Fibroblast of villous mesenchyme (primary cell): ENCODE results near the gene MOAP1. TPM values are rescaled to one million over a fixed set of nuclear protein-coding genes. Genes with fewer than 3 reads are reported as not detected.
A peak's percentile ranks its signal among the peaks of the same experiment; 100 is the strongest.
"Not testable (repeated sequence)": the region's sequence is repeated elsewhere in the genome, so short reads cannot be mapped to it uniquely, and the experiment has no call there.

Experiments used
- DNase-seq: peaks from one replicate; pipeline ENCODE4 v3.0.0-alpha.2; 2010; ENCODE audit warnings: low read depth
- H3K4me3 ChIP-seq: 2 replicates; pipeline ENCODE4 v1.5.1; 2011; ENCODE audit warnings: low read depth, mild to moderate bottlenecking, low read length
- total RNA-seq: library from RNA; depleted of rRNA; stranded (reverse); fragments of >200 nt; gene quantifications from 2 replicates; pipeline ENCODE4 v1.2.3, GENCODE V29; 2012
- TF ChIP-seq, protein P1 (sequence below): IDR thresholded peaks from 2 replicates; pipeline ENCODE4 v1.5.1; 2012; ENCODE audit warnings: low read depth, mild to moderate bottlenecking, low read length; ENCODE audit not compliant: insufficient read depth

MOAP1 gene
- total RNA-seq = 10.0 and 14.7 TPM in 2 replicates

DNA sequence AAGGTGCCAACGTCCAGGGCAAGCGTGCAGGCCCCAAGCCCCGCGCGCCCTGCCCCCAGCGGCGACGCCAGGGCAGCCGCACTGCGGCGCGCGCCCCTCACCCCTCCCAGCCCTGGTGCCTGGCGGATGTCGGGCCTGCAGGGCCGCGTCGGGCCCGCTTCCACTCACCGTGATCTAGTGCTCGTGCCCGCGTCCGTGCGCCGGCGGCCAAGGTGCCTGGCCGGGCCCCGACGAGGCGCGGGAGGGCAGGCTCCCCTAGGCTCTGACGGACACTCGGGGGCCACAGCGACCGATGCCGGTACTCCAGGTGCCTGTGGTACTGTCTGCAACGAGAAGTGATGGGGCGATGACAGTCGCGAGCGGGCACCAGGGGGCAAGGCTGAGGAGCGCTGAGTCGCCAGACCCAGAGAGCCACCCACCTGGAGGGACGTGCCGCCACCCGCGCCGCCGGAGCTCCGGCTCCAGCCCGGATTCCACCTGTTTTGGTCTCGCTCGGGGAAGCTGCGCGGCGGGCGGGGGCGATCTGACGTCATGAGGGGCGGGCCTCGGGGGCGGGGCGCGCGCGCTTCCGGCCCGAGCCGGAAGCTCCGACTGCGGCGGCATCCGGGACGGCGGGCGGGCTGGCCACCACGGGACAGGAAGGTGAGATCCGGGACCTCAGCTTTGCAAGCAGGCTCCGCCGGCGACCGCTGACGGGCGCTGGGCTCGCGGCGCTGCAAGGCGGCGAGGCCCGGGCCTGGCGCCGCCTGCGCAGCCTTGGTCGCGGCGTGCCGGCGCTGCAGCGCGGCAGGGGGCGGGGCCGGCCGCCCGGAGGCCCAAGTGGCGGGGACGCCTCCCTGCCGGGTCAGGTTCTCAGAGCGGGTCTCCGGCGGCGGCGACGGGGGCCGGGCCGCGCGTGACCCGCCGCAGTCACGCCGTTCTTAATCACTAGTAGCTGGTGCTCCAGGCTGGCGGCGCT is at the start of gene MOAP1, which contains the start of gene LYSET:
TSS of gene MOAP1 (minus strand) at position 507 of the 958 bp plus-strand sequence. CDS start 655 bp downstream, outside the sequence.
TSS of gene LYSET (plus strand) at position 927 of the 958 bp plus-strand sequence. CDS start 89 bp downstream, outside the sequence.
- DNase-seq = peak; percentile 89
- H3K4me3 ChIP-seq = peak within 1 kb of the TSS; percentile 91
- TF ChIP-seq, protein P1, sequence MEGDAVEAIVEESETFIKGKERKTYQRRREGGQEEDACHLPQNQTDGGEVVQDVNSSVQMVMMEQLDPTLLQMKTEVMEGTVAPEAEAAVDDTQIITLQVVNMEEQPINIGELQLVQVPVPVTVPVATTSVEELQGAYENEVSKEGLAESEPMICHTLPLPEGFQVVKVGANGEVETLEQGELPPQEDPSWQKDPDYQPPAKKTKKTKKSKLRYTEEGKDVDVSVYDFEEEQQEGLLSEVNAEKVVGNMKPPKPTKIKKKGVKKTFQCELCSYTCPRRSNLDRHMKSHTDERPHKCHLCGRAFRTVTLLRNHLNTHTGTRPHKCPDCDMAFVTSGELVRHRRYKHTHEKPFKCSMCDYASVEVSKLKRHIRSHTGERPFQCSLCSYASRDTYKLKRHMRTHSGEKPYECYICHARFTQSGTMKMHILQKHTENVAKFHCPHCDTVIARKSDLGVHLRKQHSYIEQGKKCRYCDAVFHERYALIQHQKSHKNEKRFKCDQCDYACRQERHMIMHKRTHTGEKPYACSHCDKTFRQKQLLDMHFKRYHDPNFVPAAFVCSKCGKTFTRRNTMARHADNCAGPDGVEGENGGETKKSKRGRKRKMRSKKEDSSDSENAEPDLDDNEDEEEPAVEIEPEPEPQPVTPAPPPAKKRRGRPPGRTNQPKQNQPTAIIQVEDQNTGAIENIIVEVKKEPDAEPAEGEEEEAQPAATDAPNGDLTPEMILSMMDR = no peak

DNA sequence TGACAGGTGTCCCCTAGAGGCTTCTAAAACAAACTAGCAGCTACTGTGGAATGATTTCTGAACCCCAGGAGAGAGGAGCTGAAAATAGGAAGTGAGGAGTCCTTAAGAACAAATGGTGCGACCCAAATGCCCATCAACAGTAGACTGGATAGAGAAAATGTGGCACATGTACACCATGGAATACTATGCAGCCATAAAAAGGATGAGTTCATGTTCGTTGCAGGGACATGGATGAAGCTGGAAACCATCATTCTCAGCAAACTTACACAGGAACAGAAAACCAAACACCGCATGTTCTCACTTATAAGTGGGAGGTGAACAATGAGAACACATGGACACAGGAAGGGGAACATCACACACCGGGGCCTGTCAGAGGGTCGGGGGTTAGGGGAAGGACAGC is 48.4 kb upstream of the MOAP1 start:
- DNase-seq, H3K4me3 ChIP-seq: not testable (repeated sequence)

- no peak for DNase-seq
- TF ChIP-seq, protein P1 = no peak
- no peak overlapping the region for H3K4me3 ChIP-seq
Observed at GRCh38 chr14:93232159-93232558, 47.5 kb upstream of the MOAP1 start.

DNA sequence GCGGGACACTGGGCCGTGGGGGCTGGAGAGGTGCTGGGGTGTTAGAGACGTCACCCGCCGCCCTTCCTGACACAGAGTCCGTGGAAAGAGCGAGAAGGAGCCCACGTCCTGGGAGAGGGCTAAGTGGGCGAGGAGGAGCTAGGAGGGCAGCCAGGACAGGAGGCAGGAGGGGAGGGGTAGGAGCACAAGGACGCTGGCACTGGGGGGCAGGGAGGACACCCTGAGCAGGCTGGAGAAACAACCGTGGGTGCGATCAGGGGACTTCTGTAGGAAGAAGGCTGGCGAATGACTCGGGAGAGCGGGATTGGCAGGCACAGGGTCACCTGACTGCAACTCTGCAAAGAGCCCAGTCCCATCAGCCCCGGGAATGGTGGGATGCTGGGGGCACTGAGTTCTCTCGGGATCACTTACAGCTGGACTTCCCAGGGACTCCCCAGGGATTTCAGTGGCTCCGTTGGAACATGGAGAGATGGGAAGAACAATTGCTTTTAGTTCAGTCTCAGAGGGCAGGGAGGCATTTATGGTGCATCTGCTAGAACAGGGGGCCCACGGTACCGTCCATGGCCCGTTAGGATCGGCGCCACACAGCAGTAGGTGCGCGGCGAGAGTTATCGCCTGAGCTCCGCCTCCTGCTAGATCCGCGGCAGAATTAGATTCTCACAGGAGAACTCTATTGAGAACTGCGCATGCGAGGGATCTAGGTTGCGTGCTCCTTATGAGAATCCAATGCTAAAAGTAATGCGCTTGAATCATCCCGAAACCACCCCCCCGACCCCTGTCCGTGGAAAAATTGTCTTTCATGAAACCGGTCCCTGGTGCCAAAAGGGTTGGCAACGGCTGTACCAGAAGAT is 46.7 kb upstream of the MOAP1 start:
- TF ChIP-seq, protein P1 = no peak
- H3K4me3 ChIP-seq = peak overlapping the region; percentile 63
- peak; percentile 53 for DNase-seq

GRCh38 chr14:93230539-93230938 is 45.8 kb upstream of the MOAP1 start:
- DNase-seq = no peak
- TF ChIP-seq, protein P1 = no peak
- H3K4me3 ChIP-seq = peak overlapping the region; percentile 63

DNA sequence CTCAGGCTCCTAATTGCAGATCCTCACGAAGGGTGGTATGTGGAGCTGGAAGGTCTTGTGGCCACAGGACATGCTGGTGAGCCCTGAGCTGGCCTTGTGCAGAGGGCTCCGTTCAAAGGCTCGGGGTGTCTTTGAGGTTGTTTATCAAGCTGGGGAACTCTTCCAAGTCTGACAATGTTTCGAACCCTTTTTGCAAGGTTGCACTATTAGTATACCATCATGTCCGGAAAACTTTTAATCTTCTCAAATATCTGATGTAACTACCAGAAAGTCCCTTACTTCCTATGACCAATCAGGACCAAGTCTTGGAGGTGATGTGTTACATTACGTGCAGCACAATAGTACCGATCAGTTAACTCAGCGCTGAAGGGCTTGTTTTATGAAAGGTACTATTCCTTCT is 43.9 kb upstream of the MOAP1 start:
- TF ChIP-seq, protein P1 = no peak
- DNase-seq = no peak
- H3K4me3 ChIP-seq = no peak overlapping the region

GRCh38 chr14:93223565-93223964 is 38.9 kb upstream of the MOAP1 start:
- TF ChIP-seq, protein P1 = no peak
- H3K4me3 ChIP-seq = no peak overlapping the region
- DNase-seq = no peak
